Stimulated activated CD8-positive, alpha-beta memory T cell treated with anti-CD3 and anti-CD28 coated beads, Interleukin-7, amount 100 ng/mL, for 4 hours (primary cell): ENCODE data around the gene COL9A1.

Experiments
- DNase-seq, 2 donors: peaks; one replicate each; pipeline ENCODE4 v3.0.0-alpha.2; 2020; ENCODE audit warnings: low read depth in 2 of 2

Gene COL9A1

DNA sequence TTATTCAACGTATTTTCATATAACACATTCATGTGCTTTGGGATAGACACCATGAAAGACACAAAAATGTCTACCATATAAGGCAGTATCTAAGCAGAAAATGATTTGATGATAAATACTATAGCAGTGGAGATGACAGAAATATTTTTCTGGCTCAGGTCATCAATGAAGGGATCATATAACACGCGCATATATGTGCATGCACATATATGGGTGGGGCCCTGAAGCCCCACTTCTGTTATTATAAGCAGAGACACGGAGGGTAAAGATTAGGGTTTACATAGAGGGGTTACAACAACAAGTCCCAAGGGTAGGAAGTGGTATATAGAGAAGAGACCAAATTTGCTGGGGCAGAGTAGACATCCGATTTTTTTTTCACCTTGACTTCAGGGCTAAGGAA is 16.0 kb downstream of the COL9A1 start:
- no peak for DNase-seq

DNA sequence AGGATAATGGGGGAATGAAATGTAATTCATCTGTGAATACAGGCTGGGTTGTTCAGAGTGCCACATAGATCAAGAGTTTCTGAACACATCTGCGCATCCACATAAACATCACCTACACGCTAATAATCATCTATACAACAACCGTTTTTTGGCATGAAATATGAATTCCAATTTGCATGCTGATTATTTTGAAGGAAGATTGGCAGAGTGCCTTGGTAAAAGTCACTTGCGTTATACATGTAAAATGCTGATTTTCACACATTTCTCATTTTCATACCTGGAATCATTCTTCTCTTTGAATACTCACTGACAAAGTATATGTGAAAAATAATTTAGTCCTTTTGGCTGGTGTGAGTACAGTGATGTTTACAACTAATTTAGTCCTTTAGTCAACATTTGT is 17.7 kb downstream of the COL9A1 start:
- no peak for DNase-seq

DNA sequence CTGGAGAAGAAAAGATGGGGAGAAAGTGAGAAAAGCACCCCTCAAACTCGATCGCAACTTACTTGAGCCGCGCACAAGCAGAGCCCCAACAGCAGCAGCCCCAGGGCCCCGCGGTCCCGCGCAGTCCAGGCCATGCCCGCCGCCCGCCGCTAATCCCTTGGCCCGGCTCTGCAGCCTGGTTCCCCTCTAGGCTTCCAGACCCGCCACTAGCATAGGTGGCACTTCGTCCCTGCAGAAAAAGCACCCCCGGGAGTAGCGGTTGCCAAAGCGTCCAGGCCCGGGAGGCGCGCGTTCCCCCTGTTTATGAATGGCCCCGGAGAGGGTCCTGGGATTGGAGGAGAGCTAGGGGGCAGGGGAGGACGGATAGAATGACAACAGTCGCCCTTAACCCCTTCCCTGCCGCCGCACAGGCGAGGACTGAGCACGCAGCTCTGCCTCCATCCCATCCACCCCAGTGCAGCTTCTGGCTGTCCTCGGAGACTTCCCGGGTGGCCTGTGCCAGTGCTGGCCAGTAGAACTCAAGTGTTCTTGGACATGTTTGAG is 19.9 kb downstream of the COL9A1 start:
- no peak for DNase-seq

DNA sequence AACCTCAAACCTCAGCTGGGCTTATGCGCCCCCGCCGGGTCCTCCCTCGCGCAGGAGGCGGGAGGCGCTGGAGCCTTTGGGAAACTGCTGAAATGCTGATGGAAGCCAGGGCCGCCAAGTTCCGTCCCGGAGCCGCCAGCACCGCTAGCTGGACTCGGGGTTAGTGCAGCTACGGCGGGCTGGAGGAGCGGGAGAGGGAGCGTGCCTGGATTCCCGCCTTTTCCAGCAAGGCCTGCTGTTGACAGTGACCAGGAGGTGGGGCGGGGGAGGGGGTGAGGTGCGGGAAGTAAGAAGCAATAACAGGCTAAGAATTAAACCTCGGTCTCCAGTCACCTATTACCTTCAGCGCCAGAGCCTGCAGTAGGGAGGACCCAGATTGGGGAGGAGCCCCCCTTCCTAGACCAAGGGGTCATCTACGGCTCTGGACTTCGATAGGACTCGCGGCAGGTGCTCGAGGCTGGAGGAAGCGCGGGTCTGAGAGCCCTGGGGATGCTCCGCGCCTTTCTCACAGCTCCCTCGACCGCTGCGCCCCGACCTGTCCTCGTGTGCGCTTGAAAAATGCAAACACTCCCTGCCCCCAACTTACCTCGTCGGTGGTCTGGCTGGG is 20.5 kb downstream of the COL9A1 start:
- no peak for DNase-seq

DNA sequence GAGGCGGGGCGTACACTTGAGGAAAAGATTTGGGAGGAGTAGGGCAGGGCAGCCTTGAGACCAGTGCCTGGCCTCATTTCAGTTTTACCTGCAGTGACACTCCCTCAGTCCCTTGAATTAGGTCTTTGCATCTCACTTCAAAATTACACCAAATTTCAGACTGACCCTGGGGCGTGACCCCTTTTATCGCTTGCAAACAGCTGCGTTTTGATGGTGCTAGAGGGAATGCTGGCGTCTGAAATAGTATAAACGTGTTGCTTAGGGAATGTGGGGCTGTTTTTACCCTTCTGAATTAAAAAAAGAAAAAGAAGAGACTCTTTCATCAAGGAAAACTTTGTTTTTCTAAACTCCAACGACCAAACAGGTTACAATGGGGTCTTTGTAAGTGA is 21.0 kb downstream of the COL9A1 start:
- no peak for DNase-seq

DNA sequence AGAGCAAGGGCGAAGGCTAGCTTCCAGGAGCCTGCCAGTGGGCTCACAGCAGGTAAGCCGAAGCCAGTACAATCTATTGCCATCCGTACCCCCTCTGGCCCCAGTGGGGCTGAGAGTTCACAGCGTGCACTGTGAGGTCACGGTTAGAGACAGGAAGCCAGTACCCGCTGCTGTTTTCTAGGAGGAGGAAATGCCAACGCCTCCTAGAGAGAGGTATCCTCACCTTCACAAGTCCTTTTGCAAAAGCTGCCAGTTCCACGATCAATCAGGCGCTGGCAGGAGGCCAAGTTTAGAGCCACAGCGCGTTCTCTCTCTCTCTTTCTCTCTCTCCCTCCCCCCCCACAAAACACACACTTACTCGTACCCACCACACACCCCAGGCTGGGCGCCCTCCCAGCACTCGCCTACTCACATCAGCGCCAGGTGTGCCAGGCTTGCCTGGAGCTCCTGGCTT is 22.5 kb downstream of the COL9A1 start:
- no peak for DNase-seq

DNA sequence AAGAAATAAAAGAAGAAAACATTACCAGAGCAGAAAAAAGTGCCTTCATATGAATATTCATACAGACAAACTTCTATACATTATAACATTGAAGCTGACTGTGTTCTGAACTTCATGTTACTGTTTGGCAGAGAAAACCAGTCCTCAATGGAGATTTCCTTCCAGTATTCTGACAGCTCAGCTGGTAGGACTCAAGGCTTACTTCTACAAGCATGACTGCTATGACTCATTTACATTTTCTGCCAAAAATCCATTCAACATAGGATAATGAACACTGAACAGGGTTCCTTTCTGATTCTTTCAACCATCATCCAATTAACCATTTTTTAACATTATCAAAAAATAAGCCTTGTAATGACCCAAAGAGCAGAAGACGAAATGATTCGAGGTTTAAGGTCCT is 25.4 kb downstream of the COL9A1 start:
- no peak for DNase-seq

DNA sequence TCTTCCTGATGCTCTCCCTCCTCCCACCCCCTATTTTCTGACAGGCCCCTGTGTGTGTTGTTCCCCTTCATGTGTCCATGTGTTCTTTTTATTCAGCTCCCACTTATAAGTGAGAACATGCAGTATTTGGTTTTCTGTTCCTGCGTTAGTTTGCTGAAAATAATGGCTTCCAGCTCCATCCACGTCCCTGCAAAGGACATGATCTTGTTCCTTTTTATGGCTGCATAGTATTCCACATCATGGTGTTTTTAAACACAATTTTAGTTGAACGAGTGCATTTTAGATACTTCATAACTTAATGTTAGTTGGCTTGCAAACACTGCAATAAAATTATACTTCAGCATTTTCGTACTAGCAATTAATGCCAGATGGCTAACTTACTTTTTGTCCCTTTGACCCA is 28.5 kb downstream of the COL9A1 start:
- no peak for DNase-seq

DNA sequence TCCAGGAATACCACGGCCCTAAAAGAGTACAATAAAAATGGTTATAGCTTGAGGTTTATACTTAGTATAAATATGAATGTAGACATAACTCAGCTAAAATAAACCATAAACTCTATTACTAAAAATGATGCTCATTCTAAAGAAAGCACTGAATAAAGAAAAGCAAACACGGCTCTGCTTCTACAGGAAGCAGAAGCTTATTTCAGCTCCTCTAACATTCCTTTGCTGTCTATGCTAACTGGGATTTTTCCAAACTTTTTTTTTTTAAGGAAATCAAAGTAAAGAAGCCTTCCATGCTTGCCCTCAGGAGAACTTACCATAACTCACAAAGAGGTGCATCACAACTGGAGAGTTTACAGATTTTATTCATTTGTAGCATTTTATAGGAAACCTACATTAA is 30.8 kb downstream of the COL9A1 start:
- no peak for DNase-seq

DNA sequence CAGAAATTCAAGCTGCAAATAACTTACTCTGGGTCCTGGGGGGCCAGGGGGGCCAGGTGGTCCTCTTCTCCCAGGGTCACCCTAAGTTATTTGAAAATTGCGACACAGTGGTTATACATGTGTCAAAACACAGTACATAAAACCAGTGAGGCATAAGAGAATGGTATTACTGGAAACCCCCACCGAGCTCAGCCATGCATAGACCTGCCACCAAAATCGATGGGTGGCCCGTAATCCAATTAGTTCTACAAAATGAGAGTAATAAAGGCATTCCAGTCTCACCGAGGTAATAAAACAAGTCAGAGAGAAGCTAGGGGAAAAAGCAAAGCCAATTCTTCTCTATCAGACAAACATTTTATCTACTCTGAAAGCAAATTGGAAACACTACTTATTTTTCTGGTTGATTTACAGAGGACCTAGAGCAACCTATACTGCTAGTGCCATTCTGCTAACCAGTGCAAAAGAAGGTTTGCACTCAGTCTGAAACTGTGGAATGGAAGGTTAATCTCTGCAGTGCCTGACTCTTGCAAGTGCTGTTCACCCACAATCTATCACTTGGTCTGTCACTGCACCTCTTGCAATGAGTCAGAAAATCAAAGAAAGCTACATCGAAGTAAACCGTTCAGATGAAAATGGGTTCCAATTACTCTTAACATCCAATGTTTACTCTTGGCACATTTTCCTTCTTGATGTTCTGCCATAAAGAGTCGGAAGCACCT is 32.4 kb downstream of the COL9A1 start:
- no peak for DNase-seq

DNA sequence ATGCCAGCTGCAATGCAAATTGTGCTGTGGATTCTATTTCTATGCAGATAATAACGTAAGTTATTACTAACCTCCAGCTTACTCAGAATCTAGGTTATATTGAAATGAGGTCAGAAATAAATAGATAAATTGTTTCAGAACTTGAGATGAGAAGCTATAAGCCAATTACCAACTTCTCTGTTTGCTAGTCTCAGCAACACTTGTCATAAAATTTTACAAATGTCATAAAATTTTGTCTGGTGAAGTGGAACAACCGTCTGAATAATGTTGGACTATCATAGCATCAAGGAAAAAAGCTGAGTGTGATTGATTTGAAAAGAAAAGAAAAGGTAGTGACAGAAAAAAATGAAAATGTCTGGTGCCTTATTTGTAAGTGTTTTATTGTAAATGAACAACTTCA is 36.7 kb downstream of the COL9A1 start:
- DNase-seq, result no peak

DNA sequence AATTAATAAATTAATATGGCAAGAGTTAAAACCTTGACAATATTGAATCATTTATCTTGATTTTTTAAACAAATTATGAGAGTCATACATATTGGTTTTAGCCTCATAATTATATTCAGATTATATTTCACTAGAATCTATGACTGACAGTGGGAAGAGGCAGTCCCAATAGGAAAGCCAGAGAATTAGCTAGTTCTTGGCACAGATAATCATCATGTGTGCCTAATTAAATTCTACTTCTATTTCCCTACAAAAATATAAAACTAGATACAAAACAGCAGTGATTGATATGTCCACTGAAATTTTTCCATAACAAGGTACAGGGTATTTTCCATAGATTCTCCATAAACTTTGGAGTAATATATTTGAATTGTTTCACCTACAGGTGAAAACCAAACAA is 38.6 kb downstream of the COL9A1 start:
- no peak for DNase-seq

DNA sequence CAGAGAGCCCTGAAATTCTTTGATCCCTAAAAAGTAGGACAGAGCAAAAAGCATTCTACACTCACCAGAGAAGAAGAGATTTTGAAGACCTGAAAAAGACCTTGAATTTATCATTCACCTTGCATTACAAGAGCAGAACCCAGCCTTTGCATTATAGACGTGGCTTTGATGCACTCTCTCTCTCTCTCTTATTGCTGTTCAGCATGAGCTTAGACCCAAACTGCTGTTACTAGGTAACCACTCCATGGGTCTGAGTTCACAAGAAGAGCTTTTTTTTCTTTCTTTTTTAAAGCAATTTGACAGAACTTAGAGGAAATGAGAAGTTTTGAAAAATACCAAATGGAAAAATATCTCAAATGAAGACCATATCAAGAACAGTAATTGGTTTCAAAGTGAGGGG is 44.4 kb downstream of the COL9A1 start:
- DNase-seq, result no peak

DNA sequence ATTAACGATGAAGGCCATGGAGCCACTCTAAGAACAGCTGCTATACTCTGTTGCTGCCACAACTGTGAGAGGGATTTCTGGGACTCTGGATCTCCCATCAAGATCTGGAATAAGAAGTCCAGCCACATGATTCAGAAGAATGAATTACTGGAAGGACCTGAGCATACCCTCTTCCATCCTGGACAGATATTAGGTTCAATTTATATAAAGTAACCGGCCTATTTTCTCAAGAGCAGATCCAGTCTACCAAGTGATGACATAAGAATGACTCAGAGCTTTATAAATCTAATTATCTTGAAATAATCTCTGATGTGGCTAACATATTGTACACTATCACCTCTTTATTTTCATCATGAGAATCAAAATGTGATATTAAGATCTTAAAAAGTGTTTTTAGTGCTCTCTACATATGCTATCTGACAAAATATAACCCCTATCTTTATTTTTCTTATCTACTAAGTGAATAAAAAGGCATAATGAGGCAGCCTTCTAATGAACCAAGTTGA is 45.1 kb downstream of the COL9A1 start:
- DNase-seq, result no peak

DNA sequence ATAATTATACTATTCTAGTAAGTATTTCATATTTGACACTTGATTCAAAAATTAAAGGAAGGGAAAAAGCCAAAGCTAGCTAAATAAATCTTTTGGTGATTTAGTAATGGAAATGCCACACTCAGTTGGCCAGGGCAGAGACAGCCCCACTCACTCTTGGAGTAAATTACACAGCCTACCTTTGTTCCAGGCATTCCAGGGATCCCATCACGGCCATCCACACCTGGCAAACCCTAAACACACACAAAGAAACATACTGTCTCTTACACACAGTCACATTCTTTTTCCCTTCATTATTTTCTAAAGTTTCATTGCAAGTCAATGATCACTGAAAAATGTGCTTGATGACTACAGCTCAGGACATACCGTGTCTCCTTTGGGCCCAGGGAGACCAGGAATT is 48.1 kb downstream of the COL9A1 start:
- DNase-seq, result no peak

DNA sequence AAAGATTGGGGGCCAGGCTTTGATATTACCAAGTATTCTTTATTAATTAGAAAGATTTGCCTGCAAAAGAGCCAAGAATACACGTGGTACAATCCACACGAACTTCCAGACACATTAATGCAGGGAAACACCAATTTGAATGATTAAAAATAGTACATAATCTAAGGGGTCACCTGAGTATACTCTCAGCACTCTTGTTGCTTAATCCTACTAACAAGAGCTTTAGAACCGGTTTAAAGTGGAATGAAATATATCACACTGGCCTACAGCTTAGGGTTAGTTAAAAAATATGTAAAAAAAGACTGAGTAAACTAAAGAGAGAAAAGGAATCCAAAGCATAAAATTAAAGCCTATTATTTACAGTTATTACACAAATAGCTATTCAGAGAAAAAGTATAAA is 49.0 kb downstream of the COL9A1 start:
- no peak for DNase-seq

DNA sequence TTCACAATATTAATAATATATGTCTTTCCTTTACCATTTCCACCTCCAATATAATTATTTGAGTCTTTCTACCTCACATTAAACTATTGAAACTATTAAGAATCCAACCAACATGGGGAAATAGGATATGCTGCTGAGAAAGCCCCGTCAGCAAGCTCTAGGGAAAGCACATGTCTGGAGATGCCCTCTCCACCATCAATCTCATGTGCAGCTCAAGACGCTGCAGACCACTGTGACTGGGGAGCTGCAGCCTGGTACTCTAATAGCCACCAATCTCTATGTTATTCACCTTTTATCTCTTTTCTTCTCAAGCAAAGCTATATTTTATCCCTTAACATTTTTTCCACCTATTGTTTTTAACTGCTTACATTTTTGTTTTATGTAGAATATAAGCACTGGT is 50.3 kb downstream of the COL9A1 start:
- no peak for DNase-seq

DNA sequence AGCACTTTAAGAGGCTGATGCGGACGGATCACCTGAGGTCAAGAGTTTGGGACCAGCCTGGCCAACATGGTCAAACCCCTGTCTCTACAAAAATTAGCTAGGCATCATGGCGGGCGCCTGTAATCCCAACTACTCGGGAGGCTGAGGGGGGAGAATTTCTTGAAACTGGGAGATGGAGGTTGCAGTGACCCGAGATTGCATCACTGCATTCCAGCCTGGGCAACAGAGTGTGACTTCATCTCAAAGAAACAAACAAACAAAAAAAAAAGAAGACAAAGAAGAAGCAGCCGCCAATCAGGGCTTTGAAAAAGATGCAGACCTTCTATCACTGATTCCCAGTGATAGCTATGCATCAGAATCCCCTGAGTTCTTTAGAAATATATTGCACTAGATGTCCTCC is 56.8 kb downstream of the COL9A1 start:
- no peak for DNase-seq

DNA sequence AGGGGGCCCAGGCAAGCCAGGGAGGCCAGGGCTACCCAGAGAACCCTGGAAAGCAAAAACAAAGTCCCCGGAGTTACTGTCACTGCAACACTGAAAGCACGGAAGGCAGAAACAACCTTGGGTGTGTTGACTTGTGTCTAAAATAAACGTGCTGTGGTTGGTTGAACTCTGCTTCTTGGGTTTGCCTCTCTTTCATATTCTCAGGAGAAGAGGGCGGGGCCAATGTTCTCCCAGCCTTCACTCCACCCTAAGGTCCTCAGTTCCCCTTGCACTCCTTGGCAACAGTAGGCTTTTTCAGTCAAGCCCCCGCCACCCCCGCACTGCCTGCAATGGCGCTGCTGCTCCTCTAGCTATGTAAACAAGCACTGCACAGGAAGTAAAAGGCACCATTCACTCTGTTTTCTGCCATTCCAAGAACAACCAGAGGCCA is 60.9 kb downstream of the COL9A1 start:
- no peak for DNase-seq

DNA sequence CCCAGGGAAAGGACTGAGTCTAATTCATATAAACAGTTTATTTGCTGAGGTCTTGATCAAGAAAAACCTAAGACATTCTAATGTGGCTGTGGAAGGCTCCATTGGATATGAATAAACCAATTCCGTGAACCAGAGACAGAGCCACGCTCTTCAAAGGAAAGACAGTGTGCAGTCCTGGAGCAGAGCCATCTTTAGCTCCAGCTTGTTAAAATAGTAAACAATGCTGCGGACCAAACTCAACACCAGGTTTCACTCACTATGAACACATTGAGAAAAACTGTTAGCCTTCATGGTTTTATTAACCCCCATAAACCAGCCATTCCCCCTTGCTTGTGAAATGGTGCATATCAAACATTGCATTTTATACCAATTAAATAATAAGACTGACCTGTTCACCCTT is 61.9 kb downstream of the COL9A1 start:
- no peak for DNase-seq

DNA sequence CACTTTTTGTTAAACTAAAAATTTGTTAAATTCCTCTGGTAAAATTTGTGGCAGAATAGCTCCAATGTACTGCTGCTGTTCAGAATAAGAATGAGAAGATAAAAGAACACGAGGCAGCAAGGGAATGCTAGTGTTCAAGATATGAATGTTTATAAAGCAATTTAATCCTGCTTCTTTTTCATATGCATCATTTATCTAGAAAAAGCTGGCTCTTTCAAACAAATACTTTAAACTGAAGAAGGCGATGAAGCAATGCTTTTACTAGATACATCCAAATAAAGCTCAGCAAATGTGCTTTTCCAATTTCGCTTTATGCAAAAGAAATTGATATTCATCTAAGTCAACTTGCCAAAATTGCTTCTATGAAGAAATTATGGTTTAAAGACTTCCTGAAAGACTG is 66.5 kb downstream of the COL9A1 start:
- DNase-seq, result no peak

DNA sequence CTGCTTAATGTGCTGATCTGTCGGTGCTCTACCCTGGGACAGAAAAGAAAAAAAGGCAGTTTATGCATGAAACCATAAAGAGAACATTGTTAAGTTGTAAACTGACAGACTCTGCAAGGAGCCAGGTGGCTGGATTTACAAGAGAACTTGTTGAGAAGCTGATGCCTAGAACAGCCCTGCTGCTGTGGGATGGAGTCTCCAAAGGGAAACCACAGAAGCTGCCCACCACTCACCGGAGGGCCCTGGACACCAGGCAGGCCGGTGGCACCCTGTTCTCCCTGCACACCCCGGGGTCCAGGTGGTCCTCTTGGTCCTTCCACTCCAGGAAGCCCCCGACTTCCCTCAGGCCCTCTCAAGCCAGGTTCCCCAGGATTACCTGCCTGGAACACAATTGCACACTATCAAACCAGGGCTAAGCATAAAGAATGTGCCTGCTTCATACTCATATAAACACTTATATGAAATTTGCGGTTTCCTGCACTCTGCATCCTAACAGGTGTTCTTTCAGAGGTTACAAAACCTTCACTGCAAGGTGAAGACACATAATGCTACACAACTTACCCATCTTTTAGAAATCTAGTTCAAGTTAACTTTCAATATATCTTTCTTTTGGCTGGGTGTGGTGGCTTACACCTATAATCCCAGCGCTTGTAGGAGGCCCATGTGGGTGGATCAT is 68.2 kb downstream of the COL9A1 start:
- DNase-seq, result no peak

DNA sequence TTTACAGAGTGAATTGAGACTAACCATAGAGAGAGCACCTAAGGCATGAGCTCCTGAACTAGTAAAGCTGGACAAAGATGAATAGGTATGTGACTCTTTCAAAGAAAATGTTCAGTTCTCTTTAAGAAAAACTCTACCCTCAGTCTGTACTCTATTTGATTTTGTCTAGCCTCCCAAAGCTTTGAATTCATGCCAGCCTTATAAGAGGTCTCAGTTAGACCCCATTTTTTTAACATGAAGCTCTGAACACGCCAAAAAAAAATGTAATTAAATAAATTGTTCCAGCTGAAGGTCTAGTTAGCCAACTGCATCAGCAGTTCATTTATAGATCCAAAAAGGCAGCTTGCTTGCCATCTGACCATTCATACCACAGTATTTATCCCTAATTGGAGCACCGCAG is 71.6 kb downstream of the COL9A1 start:
- DNase-seq, result no peak
